K562 (cell line): ENCODE data around the gene PSMC2. TPM values are rescaled to one million over a fixed set of nuclear protein-coding genes. Genes with fewer than 3 reads are reported as not detected.

Source experiments
- COPS2 ChIP-seq: fragments of 450-650 bp; conservative IDR thresholded peaks from 2 replicates; pipeline ENCODE4 v1.6.1; 2016; ENCODE audit warnings: mild to moderate bottlenecking, moderate library complexity
- ILK ChIP-seq: fragments of 450-650 bp; IDR thresholded peaks from 2 replicates; pipeline ENCODE4 v1.6.1; 2016; ENCODE audit warnings: missing genetic modification characterization, low read depth, mild to moderate bottlenecking, missing compliant biosample characterization, moderate library complexity, borderline replicate concordance
- LCOR ChIP-seq: sonication (generic); formaldehyde crosslinking; IDR thresholded peaks from 2 replicates; pipeline ENCODE4 v1.8.0; 2022; ENCODE audit warnings: mild to moderate bottlenecking, missing genetic modification reagents
- polyA plus RNA-seq, 8 experiments: library from polyadenylated mRNA; depleted of rRNA in 4 of 8; stranded (reverse) in 5 of 8; unstranded in 3 of 8; fragments of >200 nt; fragmentation: Nextera tagmentation in 2 of 8; fragmentation: Illumina TruSeq in 1 of 8; extraction: Ambion mirVana in 2 of 8; extraction: Trizol in 1 of 8; gene quantifications; 2 replicates each; pipeline versions ENCODE4 v1.2.1 to v1.2.3, GENCODE V29; 2011 to 2014; ENCODE audit warnings: inconsistent platforms in 1 of 8, missing spikeins in 1 of 8
- total RNA-seq, 7 experiments: library from RNA; depleted of rRNA in 6 of 7; stranded (reverse); fragments of >200 nt in 6 of 7; fragmentation: Illumina TruSeq in 2 of 7; extraction: Trizol in 2 of 7; gene quantifications; 2 replicates each; pipeline versions ENCODE4 v1.2.1 to v1.2.3, GENCODE V29; 2011 to 2021; ENCODE audit warnings: low replicate concordance in 1 of 7
- TF ChIP-seq, protein P1 (sequence below): fragments of 450-650 bp; IDR thresholded peaks from 2 replicates; pipeline ENCODE4 v1.6.1; 2016; ENCODE audit warnings: mild to moderate bottlenecking, moderate library complexity
- TF ChIP-seq, protein P2 (sequence below): fragments of 250-450 bp; sonication (Bioruptor Pico); IDR thresholded peaks from 2 replicates; pipeline ENCODE4 v1.5.0; 2021; ENCODE audit warnings: mild to moderate bottlenecking, borderline replicate concordance
- TF ChIP-seq, protein P3 (sequence below): IDR thresholded peaks from 2 replicates; pipeline ENCODE4 v1.6.1; 2016; ENCODE audit warnings: missing genetic modification characterization, missing compliant biosample characterization

The PSMC2 gene
- total and polyA plus RNA-seq, 9 of the 15 experiments (the other 6 are each of a cell fraction or from before 2014, with no cell fraction given), result 316 to 1,105 (median 511) TPM

DNA sequence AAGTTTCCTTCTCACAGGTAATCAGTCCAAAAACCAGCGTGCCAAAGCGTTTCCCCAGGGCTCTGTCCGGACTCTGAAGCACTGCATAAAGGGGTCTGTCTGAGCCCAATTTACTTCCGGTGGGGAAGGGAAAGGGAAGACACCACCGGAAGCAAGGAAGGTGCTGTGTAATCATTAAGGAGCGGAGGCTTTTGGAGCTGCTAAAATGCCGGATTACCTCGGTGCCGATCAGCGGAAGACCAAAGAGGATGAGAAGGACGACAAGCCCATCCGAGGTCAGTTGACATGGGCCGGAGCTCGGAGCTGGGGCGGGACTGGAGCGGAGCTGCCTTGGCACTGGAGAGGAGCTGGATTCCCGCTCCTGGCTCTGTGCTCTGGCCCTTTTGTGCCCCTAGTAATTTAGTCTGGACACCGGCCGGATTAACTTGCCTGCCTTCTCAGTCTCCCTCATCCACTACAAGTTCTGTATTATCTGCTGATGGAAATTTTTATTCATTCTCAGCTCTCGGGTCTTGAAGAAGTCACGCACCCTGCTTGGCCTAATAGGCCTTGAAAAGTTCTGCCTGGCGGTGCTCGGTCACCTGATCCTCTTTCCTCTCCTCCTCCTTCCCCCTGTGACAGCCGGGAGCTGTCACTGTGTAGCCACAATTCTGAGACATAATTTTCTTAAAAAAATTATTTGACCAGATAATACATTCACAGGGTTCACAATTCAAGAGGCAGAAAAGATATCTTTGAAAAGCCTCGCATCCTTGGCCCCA is at the start of gene PSMC2 (continued):
- TF ChIP-seq, protein P1, sequence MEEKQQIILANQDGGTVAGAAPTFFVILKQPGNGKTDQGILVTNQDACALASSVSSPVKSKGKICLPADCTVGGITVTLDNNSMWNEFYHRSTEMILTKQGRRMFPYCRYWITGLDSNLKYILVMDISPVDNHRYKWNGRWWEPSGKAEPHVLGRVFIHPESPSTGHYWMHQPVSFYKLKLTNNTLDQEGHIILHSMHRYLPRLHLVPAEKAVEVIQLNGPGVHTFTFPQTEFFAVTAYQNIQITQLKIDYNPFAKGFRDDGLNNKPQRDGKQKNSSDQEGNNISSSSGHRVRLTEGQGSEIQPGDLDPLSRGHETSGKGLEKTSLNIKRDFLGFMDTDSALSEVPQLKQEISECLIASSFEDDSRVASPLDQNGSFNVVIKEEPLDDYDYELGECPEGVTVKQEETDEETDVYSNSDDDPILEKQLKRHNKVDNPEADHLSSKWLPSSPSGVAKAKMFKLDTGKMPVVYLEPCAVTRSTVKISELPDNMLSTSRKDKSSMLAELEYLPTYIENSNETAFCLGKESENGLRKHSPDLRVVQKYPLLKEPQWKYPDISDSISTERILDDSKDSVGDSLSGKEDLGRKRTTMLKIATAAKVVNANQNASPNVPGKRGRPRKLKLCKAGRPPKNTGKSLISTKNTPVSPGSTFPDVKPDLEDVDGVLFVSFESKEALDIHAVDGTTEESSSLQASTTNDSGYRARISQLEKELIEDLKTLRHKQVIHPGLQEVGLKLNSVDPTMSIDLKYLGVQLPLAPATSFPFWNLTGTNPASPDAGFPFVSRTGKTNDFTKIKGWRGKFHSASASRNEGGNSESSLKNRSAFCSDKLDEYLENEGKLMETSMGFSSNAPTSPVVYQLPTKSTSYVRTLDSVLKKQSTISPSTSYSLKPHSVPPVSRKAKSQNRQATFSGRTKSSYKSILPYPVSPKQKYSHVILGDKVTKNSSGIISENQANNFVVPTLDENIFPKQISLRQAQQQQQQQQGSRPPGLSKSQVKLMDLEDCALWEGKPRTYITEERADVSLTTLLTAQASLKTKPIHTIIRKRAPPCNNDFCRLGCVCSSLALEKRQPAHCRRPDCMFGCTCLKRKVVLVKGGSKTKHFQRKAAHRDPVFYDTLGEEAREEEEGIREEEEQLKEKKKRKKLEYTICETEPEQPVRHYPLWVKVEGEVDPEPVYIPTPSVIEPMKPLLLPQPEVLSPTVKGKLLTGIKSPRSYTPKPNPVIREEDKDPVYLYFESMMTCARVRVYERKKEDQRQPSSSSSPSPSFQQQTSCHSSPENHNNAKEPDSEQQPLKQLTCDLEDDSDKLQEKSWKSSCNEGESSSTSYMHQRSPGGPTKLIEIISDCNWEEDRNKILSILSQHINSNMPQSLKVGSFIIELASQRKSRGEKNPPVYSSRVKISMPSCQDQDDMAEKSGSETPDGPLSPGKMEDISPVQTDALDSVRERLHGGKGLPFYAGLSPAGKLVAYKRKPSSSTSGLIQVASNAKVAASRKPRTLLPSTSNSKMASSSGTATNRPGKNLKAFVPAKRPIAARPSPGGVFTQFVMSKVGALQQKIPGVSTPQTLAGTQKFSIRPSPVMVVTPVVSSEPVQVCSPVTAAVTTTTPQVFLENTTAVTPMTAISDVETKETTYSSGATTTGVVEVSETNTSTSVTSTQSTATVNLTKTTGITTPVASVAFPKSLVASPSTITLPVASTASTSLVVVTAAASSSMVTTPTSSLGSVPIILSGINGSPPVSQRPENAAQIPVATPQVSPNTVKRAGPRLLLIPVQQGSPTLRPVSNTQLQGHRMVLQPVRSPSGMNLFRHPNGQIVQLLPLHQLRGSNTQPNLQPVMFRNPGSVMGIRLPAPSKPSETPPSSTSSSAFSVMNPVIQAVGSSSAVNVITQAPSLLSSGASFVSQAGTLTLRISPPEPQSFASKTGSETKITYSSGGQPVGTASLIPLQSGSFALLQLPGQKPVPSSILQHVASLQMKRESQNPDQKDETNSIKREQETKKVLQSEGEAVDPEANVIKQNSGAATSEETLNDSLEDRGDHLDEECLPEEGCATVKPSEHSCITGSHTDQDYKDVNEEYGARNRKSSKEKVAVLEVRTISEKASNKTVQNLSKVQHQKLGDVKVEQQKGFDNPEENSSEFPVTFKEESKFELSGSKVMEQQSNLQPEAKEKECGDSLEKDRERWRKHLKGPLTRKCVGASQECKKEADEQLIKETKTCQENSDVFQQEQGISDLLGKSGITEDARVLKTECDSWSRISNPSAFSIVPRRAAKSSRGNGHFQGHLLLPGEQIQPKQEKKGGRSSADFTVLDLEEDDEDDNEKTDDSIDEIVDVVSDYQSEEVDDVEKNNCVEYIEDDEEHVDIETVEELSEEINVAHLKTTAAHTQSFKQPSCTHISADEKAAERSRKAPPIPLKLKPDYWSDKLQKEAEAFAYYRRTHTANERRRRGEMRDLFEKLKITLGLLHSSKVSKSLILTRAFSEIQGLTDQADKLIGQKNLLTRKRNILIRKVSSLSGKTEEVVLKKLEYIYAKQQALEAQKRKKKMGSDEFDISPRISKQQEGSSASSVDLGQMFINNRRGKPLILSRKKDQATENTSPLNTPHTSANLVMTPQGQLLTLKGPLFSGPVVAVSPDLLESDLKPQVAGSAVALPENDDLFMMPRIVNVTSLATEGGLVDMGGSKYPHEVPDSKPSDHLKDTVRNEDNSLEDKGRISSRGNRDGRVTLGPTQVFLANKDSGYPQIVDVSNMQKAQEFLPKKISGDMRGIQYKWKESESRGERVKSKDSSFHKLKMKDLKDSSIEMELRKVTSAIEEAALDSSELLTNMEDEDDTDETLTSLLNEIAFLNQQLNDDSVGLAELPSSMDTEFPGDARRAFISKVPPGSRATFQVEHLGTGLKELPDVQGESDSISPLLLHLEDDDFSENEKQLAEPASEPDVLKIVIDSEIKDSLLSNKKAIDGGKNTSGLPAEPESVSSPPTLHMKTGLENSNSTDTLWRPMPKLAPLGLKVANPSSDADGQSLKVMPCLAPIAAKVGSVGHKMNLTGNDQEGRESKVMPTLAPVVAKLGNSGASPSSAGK, result no peak; the same call in 1 of the 2 replicates
- no peak for TF ChIP-seq COPS2
- TF ChIP-seq, protein P2, sequence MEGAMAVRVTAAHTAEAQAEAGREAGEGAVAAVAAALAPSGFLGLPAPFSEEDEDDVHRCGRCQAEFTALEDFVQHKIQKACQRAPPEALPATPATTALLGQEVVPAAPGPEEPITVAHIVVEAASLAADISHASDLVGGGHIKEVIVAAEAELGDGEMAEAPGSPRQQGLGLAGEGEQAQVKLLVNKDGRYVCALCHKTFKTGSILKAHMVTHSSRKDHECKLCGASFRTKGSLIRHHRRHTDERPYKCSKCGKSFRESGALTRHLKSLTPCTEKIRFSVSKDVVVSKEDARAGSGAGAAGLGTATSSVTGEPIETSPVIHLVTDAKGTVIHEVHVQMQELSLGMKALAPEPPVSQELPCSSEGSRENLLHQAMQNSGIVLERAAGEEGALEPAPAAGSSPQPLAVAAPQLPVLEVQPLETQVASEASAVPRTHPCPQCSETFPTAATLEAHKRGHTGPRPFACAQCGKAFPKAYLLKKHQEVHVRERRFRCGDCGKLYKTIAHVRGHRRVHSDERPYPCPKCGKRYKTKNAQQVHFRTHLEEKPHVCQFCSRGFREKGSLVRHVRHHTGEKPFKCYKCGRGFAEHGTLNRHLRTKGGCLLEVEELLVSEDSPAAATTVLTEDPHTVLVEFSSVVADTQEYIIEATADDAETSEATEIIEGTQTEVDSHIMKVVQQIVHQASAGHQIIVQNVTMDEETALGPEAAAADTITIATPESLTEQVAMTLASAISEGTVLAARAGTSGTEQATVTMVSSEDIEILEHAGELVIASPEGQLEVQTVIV (CRISPR knock-in tag), result no peak
- TF ChIP-seq ILK, result no peak
- TF ChIP-seq, protein P3, sequence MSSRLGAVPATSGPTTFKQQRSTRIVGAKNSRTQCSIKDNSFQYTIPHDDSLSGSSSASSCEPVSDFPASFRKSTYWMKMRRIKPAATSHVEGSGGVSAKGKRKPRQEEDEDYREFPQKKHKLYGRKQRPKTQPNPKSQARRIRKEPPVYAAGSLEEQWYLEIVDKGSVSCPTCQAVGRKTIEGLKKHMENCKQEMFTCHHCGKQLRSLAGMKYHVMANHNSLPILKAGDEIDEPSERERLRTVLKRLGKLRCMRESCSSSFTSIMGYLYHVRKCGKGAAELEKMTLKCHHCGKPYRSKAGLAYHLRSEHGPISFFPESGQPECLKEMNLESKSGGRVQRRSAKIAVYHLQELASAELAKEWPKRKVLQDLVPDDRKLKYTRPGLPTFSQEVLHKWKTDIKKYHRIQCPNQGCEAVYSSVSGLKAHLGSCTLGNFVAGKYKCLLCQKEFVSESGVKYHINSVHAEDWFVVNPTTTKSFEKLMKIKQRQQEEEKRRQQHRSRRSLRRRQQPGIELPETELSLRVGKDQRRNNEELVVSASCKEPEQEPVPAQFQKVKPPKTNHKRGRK (tag), result no peak
- TF ChIP-seq LCOR (CRISPR knock-in tag), result no peak; the same call in 1 of the 2 replicates
